Right lobe of liver (tissue), 6 donors: ENCODE data around the gene HGD. TPM values are rescaled to one million over a fixed set of nuclear protein-coding genes. Genes with fewer than 3 reads are reported as not detected.

ENCODE experiments used
- ATAC-seq, 4 donors: fragments of 200-7000 bp; cut with Tn5 transposase; one replicate each; pipeline ENCODE4 v1.9.1; 2020; ENCODE audit warnings: mild to moderate bottlenecking in 4 of 4, moderate library complexity in 4 of 4
- DNase-seq, 3 donors: peaks; one replicate each; pipeline ENCODE4 v3.0.0-alpha.2; 2020
- H3K27ac ChIP-seq, 3 donors: fragments of 200-600 bp; one replicate each; pipeline ENCODE4 v1.8.0; 2022
- H3K27me3 ChIP-seq, 2 donors: fragments of 200-600 bp; one replicate each; pipeline ENCODE4 v1.8.0; 2022
- H3K36me3 ChIP-seq, 4 donors: fragments of 200-600 bp; sonication (generic) in 1 of 4; one replicate each; pipeline versions ENCODE4 v1.5.1 to v1.8.0; 2017 to 2022; ENCODE audit warnings: control low read depth in 1 of 4
- H3K4me1 ChIP-seq, 4 donors: fragments of 200-600 bp; sonication (generic) in 1 of 4; one replicate each; pipeline versions ENCODE4 v1.5.1 to v1.8.0; 2017 to 2022; ENCODE audit warnings: control low read depth in 1 of 4
- H3K4me3 ChIP-seq, 3 donors: fragments of 200-600 bp; one replicate each; pipeline ENCODE4 v1.8.0; 2022
- H3K9me3 ChIP-seq, 4 donors: fragments of 200-600 bp; sonication (generic) in 1 of 4; one replicate each; pipeline versions ENCODE4 v1.5.1 to v1.8.0; 2017 to 2022; ENCODE audit warnings: control low read depth in 1 of 4
- POLR2A ChIP-seq: fragments of 450-650 bp; IDR thresholded peaks from one replicate; pipeline ENCODE4 v1.6.1; 2017; ENCODE audit warnings: antibody characterized with exemption, mild to moderate bottlenecking
- WGBS: methylation state at CpG from one replicate; pipeline ENCODE4 v1.1.6; 2018; ENCODE audit warnings: low coverage, low lambda C conversion rate; ENCODE audit not compliant: insufficient coverage; ENCODE audit errors: missing lambda C conversion rate; 5-methylcytosine and 5-hydroxymethylcytosine counted together
- intact Hi-C, 2 donors: fragments of 100-400 bp; cut with DNase I; formaldehyde crosslinking; loops; one replicate each; pipeline versions ENCODE4 v1.11.2 to v1.14.1; 2022
- total RNA-seq, 6 experiments: library from RNA; depleted of rRNA in 2 of 6; stranded (reverse); fragments of >200 nt in 2 of 6; fragmentation: NEBNext Ultra II Directional in 3 of 6; extraction: Animal tissue kit (Norgen Biotek cat#: 25700) in 3 of 6; gene quantifications; one replicate each; pipeline versions ENCODE4 v1.1.0 to v1.2.4, GENCODE V29; 2016 to 2023
- TF ChIP-seq, protein P1 (sequence below), 4 donors: fragments of 200-600 bp in 3 of 4; fragments of 450-650 bp in 1 of 4; IDR thresholded peaks; one replicate each; pipeline versions ENCODE4 v1.5.1 to v1.8.0; 2016 to 2022; ENCODE audit warnings: antibody characterized with exemption in 4 of 4, mild to moderate bottlenecking in 2 of 4
- donor health status: DM: no; HTN: yes; CAD: no.
- donor health status: DM: no; HTN: no; CAD: no.
- donor health status: DM: no; HTN: no; CAD: no.
- donor health status: DM: no; HTN: yes; CAD: no.
- donor health status: DM: no; HTN: yes; CAD: no.

The HGD gene
- total RNA-seq, 6 experiments from 2014 or later = 117 to 610 (median 341) TPM

DNA sequence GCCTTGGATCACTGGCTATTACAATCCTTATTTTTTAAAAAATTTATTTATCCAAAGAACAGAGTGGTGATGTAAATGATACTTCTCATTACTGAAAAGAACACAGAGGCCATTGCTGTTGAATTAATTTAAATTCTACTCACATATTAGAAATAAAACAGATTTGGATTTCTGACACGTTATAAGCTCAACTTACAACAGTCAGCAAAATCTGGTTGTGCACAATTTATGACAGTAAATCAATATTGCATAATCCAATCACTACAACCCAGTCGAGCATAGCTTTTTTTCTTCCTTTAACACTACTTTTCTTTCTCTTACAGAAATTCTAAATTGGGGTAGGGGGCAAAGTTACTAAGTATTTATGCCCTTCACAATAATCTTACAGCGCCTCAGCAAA is 17.3 kb upstream of the HGD start:
- ATAC-seq = no peak
- Histone ChIP-seq H3K4me1 (peaks cover 0 to 6% (median 0%) of the 10 kb centered on the region in 4 donors), H3K4me3 (no peak overlapping the region), H3K36me3 (no peaks in the 10 kb centered on the region), H3K27ac (no peak overlapping the region), H3K27me3 (no peaks in the 10 kb centered on the region), H3K9me3 (no peaks in the 10 kb centered on the region)
- 52% methylated on average over 3 of the region's 3 CpGs for WGBS
- no peak for TF ChIP-seq POLR2A
- TF ChIP-seq, protein P1, sequence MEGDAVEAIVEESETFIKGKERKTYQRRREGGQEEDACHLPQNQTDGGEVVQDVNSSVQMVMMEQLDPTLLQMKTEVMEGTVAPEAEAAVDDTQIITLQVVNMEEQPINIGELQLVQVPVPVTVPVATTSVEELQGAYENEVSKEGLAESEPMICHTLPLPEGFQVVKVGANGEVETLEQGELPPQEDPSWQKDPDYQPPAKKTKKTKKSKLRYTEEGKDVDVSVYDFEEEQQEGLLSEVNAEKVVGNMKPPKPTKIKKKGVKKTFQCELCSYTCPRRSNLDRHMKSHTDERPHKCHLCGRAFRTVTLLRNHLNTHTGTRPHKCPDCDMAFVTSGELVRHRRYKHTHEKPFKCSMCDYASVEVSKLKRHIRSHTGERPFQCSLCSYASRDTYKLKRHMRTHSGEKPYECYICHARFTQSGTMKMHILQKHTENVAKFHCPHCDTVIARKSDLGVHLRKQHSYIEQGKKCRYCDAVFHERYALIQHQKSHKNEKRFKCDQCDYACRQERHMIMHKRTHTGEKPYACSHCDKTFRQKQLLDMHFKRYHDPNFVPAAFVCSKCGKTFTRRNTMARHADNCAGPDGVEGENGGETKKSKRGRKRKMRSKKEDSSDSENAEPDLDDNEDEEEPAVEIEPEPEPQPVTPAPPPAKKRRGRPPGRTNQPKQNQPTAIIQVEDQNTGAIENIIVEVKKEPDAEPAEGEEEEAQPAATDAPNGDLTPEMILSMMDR (IDR thresholded peaks at IDR 0.05) = no peak
- intact Hi-C loops = no loop called here
- no peak for DNase-seq

DNA sequence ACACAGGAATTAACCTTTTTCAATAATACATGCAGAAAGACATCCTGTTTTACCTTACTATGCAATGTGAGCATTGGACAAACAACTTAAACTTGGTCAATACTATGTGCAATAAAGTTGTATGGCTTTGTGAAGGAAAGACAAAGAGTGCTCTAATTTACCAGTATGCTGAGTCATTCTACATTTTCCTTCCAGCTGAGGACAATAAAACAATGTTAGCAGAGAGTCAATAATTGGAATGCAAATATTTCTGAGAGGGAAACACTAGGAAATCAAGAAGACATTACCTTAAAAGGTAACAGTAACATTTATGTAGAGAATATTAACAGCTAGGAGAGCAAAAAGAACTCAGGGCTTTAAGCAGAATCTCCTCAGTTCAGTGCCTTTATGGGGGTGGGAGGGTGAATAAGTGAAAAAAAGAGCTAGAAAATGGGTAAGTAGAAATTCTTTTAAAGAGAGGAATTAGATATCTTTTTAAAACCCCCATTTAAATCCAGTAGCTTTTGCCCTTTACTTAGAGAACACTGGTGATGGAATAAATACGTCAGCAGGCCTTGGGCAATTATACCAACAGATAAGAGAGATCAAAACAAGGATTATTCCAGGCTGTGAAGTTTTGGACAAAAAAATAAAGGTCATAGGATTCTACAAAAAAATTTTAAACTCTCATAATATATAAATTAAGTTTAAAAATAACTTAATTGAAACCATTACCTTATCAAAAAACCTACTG is 11.6 kb upstream of the HGD start:
- no peak for TF ChIP-seq POLR2A
- TF ChIP-seq, protein P1 (IDR thresholded peaks at IDR 0.05) = no peak
- peaks cover 0 to 23% (median 6%) of the 10 kb centered on the region in 4 donors for H3K4me1 ChIP-seq
- H3K27ac ChIP-seq = peak overlapping the region; percentile 23 to 96 (median 74)
- peak in 1 of 3 donors; percentile 62 for DNase-seq
- intact Hi-C loops = no loop called here
- no peaks in the 10 kb centered on the region for H3K27me3 ChIP-seq
- 47% methylated on average over 1 of the region's 1 CpG for WGBS
- no peak overlapping the region for H3K4me3 ChIP-seq
- H3K36me3 ChIP-seq = no peaks in the 10 kb centered on the region
- ATAC-seq = peak; percentile 83 to 92 (median 87)
- H3K9me3 ChIP-seq = no peaks in the 10 kb centered on the region

GRCh38 chr3:120689395-120689794 is 7.4 kb upstream of the HGD start:
- ATAC-seq (peak; percentile 35 to 59 (median 46)), DNase-seq (no peak)
- WGBS = 59% methylated on average over 3 of the region's 3 CpGs

DNA sequence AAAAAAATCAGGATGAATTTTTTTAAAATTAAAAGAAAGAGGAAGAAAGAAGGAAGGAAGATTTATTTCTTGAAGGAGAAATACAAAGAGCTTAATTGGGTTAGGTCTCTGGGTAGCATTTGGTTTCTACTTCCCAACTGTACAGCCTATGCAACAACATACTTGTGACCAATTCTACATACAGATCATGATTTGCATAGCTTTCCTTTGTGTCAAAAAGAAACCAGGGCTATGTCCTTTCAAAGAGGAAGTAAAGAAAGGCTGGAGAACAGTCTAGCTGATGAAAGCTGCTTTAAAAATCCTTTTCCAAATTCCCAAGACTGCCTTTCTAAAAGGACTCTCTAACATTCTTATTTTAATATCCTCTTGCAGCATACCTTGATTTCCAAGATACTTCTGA is 6.1 kb upstream of the HGD start:
- intact Hi-C loops = no loop called here
- ATAC-seq = peak in 3 of 4 donors; percentile 13 to 31 (median 23)
- H3K27me3 ChIP-seq = no peaks in the 10 kb centered on the region
- H3K4me1 ChIP-seq = peaks cover 0 to 21% (median 9%) of the 10 kb centered on the region in 4 donors
- no peak overlapping the region for H3K4me3 ChIP-seq
- H3K36me3 ChIP-seq = no peaks in the 10 kb centered on the region
- H3K9me3 ChIP-seq = no peaks in the 10 kb centered on the region
- TF ChIP-seq POLR2A = no peak
- TF ChIP-seq, protein P1 (IDR thresholded peaks at IDR 0.05) = no peak
- H3K27ac ChIP-seq = no peak overlapping the region
- DNase-seq = no peak

More at GRCh38 chr3:120689395-120689794, 7.4 kb upstream of the HGD start:
- H3K4me1 ChIP-seq = peaks cover 0 to 19% (median 7%) of the 10 kb centered on the region in 4 donors
- no peaks in the 10 kb centered on the region for H3K27me3 ChIP-seq
- H3K4me3 ChIP-seq = no peak overlapping the region
- H3K36me3 ChIP-seq = no peaks in the 10 kb centered on the region
- H3K27ac ChIP-seq = peak overlapping the region in 1 of 3 donors; percentile 65
- no peaks in the 10 kb centered on the region for H3K9me3 ChIP-seq
- intact Hi-C loops = no loop called here
- TF ChIP-seq POLR2A = peak; percentile 29
- TF ChIP-seq, protein P1 (IDR thresholded peaks at IDR 0.05) = no peak
